HepG2 (cell line): ENCODE results near the gene ZC3H12A. TPM values are rescaled to one million over a fixed set of nuclear protein-coding genes. Genes with fewer than 3 reads are reported as not detected.
A peak's percentile ranks its signal among the peaks of the same experiment; 100 is the strongest.

Source experiments
- HNF4G ChIP-seq, 2 experiments: sonication (generic) in 1 of 2; formaldehyde crosslinking in 1 of 2; IDR thresholded peaks; 2 replicates each; pipeline versions ENCODE4 v1.4.0 to v1.6.1; 2011 to 2020; ENCODE audit warnings: borderline replicate concordance in 2 of 2, low read depth in 2 of 2, mild to moderate bottlenecking in 2 of 2, low read length in 1 of 2, missing genetic modification reagents in 1 of 2, moderate library complexity in 1 of 2
- IKZF5 ChIP-seq: IDR thresholded peaks from 2 replicates; pipeline ENCODE4 v1.6.1; 2018; ENCODE audit warnings: missing genetic modification reagents, mild to moderate bottlenecking, missing compliant biosample characterization
- ISL2 ChIP-seq: sonication (generic); formaldehyde crosslinking; IDR thresholded peaks from 2 replicates; pipeline ENCODE4 v1.5.0; 2020; ENCODE audit warnings: missing genetic modification reagents
- KAT7 ChIP-seq: IDR thresholded peaks from 2 replicates; pipeline ENCODE4 v1.6.1; 2018; ENCODE audit warnings: borderline replicate concordance, missing compliant biosample characterization
- NCOA5 ChIP-seq: sonication (generic); formaldehyde crosslinking; IDR thresholded peaks from 2 replicates; pipeline ENCODE4 v1.4.0; 2020; ENCODE audit warnings: missing genetic modification reagents
- NFKB2 ChIP-seq: sonication (generic); formaldehyde crosslinking; IDR thresholded peaks from 2 replicates; pipeline ENCODE4 v1.4.0; 2020; ENCODE audit warnings: missing genetic modification reagents, borderline replicate concordance
- SALL1 ChIP-seq: sonication (generic); formaldehyde crosslinking; IDR thresholded peaks from 2 replicates; pipeline ENCODE4 v1.8.0; 2022; ENCODE audit warnings: mild to moderate bottlenecking, missing genetic modification reagents
- TAF1 ChIP-seq: sonication (generic); formaldehyde crosslinking; IDR thresholded peaks from 2 replicates; pipeline ENCODE4 v1.4.0; 2020; ENCODE audit warnings: missing genetic modification reagents
- UBTF ChIP-seq: sonication (generic); formaldehyde crosslinking; IDR thresholded peaks from 2 replicates; pipeline ENCODE4 v1.4.0; 2020; ENCODE audit warnings: mild to moderate bottlenecking, missing genetic modification reagents
- ZNF281 ChIP-seq: sonication (generic); formaldehyde crosslinking; IDR thresholded peaks from 2 replicates; pipeline ENCODE4 v1.4.0; 2020; ENCODE audit warnings: missing genetic modification reagents, borderline replicate concordance
- ZNF556 ChIP-seq: sonication (generic); formaldehyde crosslinking; IDR thresholded peaks from 2 replicates; pipeline ENCODE4 v1.4.0; 2020; ENCODE audit warnings: mild to moderate bottlenecking, missing genetic modification reagents, borderline replicate concordance
- ZNF572 ChIP-seq: sonication (generic); formaldehyde crosslinking; IDR thresholded peaks from 2 replicates; pipeline ENCODE4 v1.5.1; 2020; ENCODE audit warnings: mild to moderate bottlenecking, missing genetic modification reagents
- ZNF766 ChIP-seq: sonication (generic); formaldehyde crosslinking; IDR thresholded peaks from 2 replicates; pipeline ENCODE4 v1.5.0; 2020; ENCODE audit warnings: missing genetic modification reagents, borderline replicate concordance
- ZNF770 ChIP-seq: sonication (generic); formaldehyde crosslinking; IDR thresholded peaks from 2 replicates; pipeline ENCODE4 v1.5.0; 2020; ENCODE audit warnings: mild to moderate bottlenecking, missing genetic modification reagents
- ZNF790 ChIP-seq: sonication (generic); formaldehyde crosslinking; IDR thresholded peaks from 2 replicates; pipeline ENCODE4 v1.8.0; 2022; ENCODE audit warnings: missing genetic modification reagents, mild to moderate bottlenecking, borderline replicate concordance
- ZSCAN9 ChIP-seq: IDR thresholded peaks from 2 replicates; pipeline ENCODE4 v1.6.1; 2016; ENCODE audit warnings: borderline replicate concordance
- polyA plus RNA-seq, 8 experiments: library from polyadenylated mRNA; depleted of rRNA in 3 of 8; stranded (reverse) in 7 of 8; unstranded in 1 of 8; fragments of >200 nt; fragmentation: Illumina TruSeq in 4 of 8; extraction: Trizol in 4 of 8; gene quantifications; 2 replicates each; pipeline versions ENCODE4 v1.2.1 to v1.2.3, GENCODE V29; 2011 to 2016; ENCODE audit warnings: low read depth in 4 of 8, missing spikeins in 1 of 8, mixed read lengths in 1 of 8; ENCODE audit not compliant: insufficient read depth in 1 of 8
- total RNA-seq, 5 experiments: library from RNA; depleted of rRNA; stranded (reverse); fragments of >200 nt; fragmentation: Illumina TruSeq; extraction: Trizol; gene quantifications; 2 replicates each; pipeline ENCODE4 v1.2.3, GENCODE V29; 2016; ENCODE audit warnings: low read depth in 1 of 5

The ZC3H12A gene
- total and polyA plus RNA-seq, 2 of the 13 experiments (the other 11 are each of a cell fraction or from before 2014, with no cell fraction given) = 6.8 to 13.3 TPM

- TF ChIP-seq HNF4G (IDR thresholded peaks at IDR 0.05; ENCODE audit: borderline replicate concordance, low read depth, low read length) (peak; percentile 67), HNF4G (CRISPR knock-in tag; IDR thresholded peaks at IDR 0.05; ENCODE audit: borderline replicate concordance, low read depth) (no peak), ZNF556 (peak; percentile 31; the same call in 1 of the 2 replicates), IKZF5 (CRISPR knock-in tag) (peak; percentile 61), ZNF766 (no peak), ZNF770 (CRISPR knock-in tag) (0 out of 2 replicates have a peak, but pooled peaks have one; percentile 17), KAT7 (no peak), UBTF (peak; percentile 35; the same call in 1 of the 2 replicates), SALL1 (CRISPR knock-in tag) (peak; percentile 91), TAF1 (CRISPR knock-in tag) (no peak; the same call in 1 of the 2 replicates), NFKB2 (CRISPR knock-in tag) (peak; percentile 62; the same call in 1 of the 2 replicates), ZNF281 (CRISPR knock-in tag) (peak; percentile 97), ISL2 (CRISPR knock-in tag) (0 out of 2 replicates have a peak, but pooled peaks have one; percentile 42), ZSCAN9 (CRISPR knock-in tag) (peak; percentile 40; the same call in 1 of the 2 replicates), NCOA5 (CRISPR knock-in tag) (no peak), ZNF572 (CRISPR knock-in tag) (0 out of 2 replicates have a peak, but pooled peaks have one; percentile 23), ZNF790 (CRISPR knock-in tag) (0 out of 2 replicates have a peak, but pooled peaks have one; percentile 32)
Measured at GRCh38 chr1:37479255-37480124, 5.1 kb downstream of the ZC3H12A start (continued).
